Liver (tissue), 3 donors: ENCODE results near the gene ARAP1.

Source experiments
- FOXA1 ChIP-seq: IDR thresholded peaks from 2 replicates; pipeline ENCODE4 v1.6.1; 2016; ENCODE audit warnings: antibody characterized with exemption
- HNF4A ChIP-seq, 2 donors: conservative IDR thresholded peaks; 2 replicates each; pipeline ENCODE4 v1.6.1; 2016; ENCODE audit warnings: antibody characterized with exemption in 2 of 2, mild to moderate bottlenecking in 2 of 2
- RAD21 ChIP-seq, 2 donors: IDR thresholded peaks; 2 replicates each; pipeline ENCODE4 v1.6.1; 2016; ENCODE audit warnings: antibody characterized with exemption in 2 of 2, mild to moderate bottlenecking in 2 of 2
- SP1 ChIP-seq: IDR thresholded peaks from 2 replicates; pipeline ENCODE4 v1.6.1; 2018; ENCODE audit warnings: antibody characterized with exemption, mild to moderate bottlenecking
- TAF1 ChIP-seq: conservative IDR thresholded peaks from 2 replicates; pipeline ENCODE4 v1.6.1; 2016; ENCODE audit warnings: antibody characterized with exemption, mild to moderate bottlenecking
- YY1 ChIP-seq: IDR thresholded peaks from 2 replicates; pipeline ENCODE4 v1.6.1; 2016; ENCODE audit warnings: antibody characterized with exemption, mild to moderate bottlenecking
- TF ChIP-seq, protein P1 (sequence below): fragments of 150-350 bp; IDR thresholded peaks from 2 replicates; pipeline ENCODE4 v1.5.1; 2017; ENCODE audit warnings: improper control_type of control experiment, low read depth, low read length; ENCODE audit not compliant: missing input control
- donor health status: healthy.
- donor health status: healthy.

- TF ChIP-seq, protein P1, sequence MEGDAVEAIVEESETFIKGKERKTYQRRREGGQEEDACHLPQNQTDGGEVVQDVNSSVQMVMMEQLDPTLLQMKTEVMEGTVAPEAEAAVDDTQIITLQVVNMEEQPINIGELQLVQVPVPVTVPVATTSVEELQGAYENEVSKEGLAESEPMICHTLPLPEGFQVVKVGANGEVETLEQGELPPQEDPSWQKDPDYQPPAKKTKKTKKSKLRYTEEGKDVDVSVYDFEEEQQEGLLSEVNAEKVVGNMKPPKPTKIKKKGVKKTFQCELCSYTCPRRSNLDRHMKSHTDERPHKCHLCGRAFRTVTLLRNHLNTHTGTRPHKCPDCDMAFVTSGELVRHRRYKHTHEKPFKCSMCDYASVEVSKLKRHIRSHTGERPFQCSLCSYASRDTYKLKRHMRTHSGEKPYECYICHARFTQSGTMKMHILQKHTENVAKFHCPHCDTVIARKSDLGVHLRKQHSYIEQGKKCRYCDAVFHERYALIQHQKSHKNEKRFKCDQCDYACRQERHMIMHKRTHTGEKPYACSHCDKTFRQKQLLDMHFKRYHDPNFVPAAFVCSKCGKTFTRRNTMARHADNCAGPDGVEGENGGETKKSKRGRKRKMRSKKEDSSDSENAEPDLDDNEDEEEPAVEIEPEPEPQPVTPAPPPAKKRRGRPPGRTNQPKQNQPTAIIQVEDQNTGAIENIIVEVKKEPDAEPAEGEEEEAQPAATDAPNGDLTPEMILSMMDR: no peak
- TF ChIP-seq RAD21 (IDR thresholded peaks at IDR 0.05): no peak
- TF ChIP-seq SP1: no peak
- TF ChIP-seq HNF4A (conservative IDR thresholded peaks at IDR 0.05): no peak
- TF ChIP-seq TAF1: no peak
- TF ChIP-seq FOXA1: no peak
- no peak for TF ChIP-seq YY1
Observed at GRCh38 chr11:72641522-72642042, 110.6 kb downstream of the ARAP1 start.
